ENCODE measurements around the gene KSR1.

- TF ChIP-seq, protein P1, sequence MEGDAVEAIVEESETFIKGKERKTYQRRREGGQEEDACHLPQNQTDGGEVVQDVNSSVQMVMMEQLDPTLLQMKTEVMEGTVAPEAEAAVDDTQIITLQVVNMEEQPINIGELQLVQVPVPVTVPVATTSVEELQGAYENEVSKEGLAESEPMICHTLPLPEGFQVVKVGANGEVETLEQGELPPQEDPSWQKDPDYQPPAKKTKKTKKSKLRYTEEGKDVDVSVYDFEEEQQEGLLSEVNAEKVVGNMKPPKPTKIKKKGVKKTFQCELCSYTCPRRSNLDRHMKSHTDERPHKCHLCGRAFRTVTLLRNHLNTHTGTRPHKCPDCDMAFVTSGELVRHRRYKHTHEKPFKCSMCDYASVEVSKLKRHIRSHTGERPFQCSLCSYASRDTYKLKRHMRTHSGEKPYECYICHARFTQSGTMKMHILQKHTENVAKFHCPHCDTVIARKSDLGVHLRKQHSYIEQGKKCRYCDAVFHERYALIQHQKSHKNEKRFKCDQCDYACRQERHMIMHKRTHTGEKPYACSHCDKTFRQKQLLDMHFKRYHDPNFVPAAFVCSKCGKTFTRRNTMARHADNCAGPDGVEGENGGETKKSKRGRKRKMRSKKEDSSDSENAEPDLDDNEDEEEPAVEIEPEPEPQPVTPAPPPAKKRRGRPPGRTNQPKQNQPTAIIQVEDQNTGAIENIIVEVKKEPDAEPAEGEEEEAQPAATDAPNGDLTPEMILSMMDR (IDR thresholded peaks at IDR 0.05) = no peak
- TF ChIP-seq POLR2A (IDR thresholded peaks at IDR 0.05) = no peak
Observed at GRCh38 chr17:27495460-27495859, 39.2 kb downstream of the KSR1 start.

Measured in uterus (tissue), 2 donors.